Measurements from ENCODE around the gene ZFP91.

DNA sequence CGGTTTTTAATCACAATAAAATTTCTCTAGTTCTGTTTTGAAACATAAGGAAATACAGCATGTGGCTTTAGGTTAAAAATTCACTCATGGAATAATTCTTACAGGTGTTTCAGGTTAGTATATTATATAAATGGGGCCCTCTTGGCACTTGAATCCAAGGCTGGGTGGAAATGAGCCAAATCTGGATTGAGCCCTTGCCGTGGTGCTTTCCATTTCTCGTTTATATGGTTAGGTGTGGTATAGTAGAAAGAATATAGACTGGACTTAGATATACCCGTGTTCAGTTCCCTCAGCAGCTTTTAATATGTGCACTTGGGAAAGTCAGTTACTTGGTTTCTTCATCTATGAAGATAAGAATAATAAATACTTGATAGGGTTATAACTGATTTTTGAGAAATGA lies 16.0 kb downstream of the ZFP91 start:
- TF ChIP-seq, protein P1, sequence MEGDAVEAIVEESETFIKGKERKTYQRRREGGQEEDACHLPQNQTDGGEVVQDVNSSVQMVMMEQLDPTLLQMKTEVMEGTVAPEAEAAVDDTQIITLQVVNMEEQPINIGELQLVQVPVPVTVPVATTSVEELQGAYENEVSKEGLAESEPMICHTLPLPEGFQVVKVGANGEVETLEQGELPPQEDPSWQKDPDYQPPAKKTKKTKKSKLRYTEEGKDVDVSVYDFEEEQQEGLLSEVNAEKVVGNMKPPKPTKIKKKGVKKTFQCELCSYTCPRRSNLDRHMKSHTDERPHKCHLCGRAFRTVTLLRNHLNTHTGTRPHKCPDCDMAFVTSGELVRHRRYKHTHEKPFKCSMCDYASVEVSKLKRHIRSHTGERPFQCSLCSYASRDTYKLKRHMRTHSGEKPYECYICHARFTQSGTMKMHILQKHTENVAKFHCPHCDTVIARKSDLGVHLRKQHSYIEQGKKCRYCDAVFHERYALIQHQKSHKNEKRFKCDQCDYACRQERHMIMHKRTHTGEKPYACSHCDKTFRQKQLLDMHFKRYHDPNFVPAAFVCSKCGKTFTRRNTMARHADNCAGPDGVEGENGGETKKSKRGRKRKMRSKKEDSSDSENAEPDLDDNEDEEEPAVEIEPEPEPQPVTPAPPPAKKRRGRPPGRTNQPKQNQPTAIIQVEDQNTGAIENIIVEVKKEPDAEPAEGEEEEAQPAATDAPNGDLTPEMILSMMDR (IDR thresholded peaks at IDR 0.05; ENCODE audit: insufficient read depth, low read length): no peak
- no peak for TF ChIP-seq POLR2AphosphoS5 (IDR thresholded peaks at IDR 0.05; ENCODE audit: low read depth)
- no peak for TF ChIP-seq GABPA (IDR thresholded peaks at IDR 0.05; ENCODE audit: low read depth)

Measured in HL-60 (cell line).